GM18870 (cell line): Measurements from ENCODE around the gene COL27A1.
"Not testable (repeated sequence)": the region's sequence is repeated elsewhere in the genome, so short reads cannot be mapped to it uniquely, and the experiment has no call there.

Source experiments
- ATAC-seq: cut with Tn5 transposase; IDR thresholded peaks from one replicate; pipeline ENCODE4 v1.9.1; 2021; ENCODE audit warnings: moderate library complexity; ENCODE audit not compliant: unreplicated experiment

COL27A1 gene

DNA sequence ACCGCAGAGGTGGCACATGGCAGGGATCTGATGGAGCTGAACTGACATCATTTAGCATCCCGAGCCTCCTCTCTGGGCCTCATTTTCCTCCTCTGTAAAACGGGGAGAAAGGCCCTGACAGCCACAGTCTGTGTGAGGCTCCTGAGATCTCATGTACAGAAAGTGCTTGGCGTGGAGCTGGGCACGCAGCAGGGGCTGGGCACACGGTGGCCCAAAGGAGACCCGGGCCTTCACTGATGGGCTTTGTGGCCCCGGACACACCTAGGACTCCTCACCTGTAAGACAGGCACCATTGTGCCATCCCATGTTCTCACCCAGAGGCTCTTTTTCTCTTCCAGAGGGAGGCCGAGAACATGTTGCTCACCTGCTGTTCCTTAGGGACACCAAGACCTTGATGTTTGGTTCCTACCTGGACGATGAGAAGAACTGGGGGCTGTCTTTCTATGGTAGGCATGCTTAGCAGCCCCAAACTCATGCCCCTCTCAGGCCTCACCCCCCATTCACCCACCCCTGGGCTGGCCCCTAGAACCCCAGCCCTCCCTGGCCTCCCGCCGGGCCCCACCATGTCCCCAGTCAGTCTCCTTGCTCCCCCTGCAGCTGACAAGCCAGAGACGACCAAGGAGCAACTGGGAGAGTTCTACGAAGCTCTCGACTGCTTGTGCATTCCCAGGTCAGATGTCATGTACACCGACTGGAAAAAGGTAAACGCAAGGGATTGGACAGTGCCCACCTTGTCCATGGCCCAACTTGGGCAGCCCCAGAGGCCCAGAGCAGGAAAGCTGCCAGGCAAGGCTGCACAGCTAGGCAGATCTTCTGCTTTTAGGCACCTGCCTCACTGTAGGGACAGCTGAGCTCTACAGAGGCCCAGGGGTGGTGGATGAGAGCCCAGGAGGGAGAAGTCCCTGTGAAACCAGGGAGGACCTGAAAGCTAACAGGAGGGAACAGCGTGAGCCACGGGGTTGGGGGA, 176.2 kb downstream of the COL27A1 start:
- ATAC-seq, result not testable (repeated sequence)

DNA sequence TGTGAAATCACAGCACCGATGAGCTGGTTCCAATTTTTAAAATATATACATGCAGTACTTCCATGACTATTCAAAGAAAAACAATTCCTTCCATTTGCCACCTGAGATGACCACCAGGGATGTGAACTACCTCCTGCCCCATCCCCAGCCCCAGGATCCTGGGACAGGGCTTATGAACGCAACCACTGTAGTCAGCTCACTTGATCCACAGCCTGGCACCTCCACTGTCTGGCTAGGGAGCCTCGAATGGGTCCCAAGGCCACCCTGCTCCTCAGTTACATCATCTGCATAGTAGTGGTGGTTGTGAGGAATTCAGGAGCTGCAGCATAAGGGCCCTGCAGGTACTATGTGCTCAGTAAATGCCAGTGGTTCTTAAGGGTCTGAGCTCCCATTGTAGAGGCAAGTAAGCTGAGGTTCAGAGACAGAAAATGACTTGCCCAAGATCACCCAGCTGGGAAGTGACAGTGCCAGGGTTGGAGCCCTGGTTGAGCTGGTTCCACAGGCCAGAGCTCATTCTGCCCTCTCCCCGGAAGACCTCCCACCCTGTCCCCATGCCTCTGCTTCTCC, 177.2 kb downstream of the COL27A1 start:
- not testable (repeated sequence) for ATAC-seq

DNA sequence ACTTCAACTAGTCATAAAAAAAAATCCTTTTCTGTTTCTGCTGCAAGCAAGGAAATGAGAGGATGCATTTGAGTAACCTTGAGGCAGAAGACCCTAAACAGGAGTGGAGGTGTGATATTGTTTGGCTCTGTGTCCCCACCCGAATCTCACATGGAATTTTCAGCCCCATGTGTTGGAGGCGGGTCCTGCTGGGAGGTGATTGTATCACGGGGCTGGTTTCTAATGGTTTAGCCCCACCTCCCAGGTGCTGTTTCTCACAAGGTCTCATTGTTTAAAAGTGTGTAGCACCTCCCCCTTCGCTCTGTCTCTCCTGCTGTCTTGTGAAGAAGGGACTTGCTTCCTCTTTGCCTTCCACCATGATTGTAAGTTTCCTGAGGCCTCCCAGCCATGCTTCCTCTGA, 178.4 kb downstream of the COL27A1 start:
- ATAC-seq, result not testable (repeated sequence)

DNA sequence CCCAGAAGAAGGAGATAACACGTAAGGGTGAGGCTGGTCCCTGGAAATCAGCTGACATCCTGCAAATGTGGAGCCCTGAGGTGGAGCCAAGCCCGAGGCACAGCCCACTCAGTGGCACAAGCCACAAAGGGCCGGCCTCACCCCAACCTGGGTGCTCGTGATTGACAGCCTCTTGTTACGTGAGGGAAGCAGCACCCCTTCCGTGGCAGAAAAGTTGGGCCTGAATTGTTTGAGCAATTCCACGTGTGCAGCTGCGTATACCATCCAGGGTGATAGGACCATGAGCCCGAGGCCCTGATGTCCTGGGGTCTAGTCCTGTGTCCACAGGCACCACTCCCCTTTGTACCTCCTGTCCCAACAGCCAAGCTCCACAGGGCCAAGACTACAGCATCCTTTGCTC, 179.2 kb downstream of the COL27A1 start:
- no peak for ATAC-seq

DNA sequence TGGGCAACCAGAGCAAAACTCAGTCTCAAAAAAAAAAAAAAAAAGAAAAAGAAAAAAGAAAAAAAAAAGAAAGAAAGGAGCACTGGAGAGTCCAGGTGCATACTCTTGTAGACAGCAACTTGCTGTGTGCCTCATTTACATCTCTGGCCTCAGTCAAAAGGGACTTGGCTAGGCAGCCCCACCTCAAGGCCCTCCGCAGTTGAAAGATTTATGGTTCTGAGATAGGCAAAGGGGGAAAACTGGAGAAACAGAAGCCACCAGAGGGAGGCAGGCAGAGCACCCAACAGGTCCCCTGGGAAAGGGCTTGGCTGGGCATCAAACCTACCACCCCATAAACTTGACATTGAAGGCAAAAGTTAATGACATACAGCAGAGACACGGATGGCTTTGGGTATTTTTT, 180.4 kb downstream of the COL27A1 start:
- ATAC-seq, result no peak

DNA sequence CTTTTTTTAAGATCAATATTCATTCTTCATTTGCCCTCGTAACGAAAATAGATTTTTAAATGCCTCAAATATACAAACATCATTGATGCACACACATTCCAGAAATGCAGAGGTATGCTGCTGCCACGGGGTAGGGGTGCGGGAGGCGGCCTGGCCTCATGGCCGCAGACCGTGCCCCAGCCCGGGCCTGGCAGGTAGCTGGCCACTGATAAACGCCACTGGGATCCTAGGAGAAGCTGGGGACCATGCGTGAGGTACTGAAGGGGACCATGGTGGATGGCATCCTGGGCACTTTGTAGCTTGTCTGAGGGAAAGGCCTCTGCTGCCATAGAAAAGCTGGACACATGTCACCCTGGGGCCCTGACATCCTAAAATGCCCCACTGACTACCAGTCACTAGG, 180.8 kb downstream of the COL27A1 start:
- no peak for ATAC-seq

DNA sequence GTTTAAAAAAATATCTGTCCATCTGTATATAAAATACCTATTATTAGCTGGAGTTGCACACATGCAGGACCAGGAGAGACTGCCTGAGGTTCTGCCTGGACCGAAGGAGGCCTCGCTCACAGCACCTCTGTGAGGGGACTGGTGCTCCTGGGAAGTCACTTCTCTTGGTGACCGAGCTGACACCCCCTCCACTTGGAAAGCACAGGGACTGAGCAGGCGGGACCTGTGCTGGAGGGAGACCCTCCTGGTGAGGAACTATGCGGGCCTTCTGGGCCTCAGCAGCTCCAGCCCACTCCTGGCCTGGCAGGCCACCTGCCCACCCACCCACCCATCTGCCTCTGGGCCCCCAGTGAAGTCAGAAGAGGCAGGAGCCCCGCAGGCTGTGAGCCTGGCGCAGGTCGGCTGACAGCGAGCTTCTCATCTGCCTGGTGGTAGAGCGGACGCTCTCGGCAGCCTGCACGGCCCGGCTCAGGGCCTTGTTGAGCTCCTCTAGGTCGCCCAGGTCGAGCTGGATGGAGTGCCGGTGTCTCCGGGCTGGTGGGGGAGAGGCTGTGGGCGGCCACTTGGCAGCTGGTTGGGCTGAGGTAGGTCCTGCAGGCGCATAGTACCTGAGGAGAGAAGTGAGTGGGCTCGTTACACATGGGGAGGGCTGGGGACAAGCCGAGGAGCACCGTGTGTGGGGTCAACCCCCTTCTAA, 181.5 kb downstream of the COL27A1 start:
- ATAC-seq, result no peak

DNA sequence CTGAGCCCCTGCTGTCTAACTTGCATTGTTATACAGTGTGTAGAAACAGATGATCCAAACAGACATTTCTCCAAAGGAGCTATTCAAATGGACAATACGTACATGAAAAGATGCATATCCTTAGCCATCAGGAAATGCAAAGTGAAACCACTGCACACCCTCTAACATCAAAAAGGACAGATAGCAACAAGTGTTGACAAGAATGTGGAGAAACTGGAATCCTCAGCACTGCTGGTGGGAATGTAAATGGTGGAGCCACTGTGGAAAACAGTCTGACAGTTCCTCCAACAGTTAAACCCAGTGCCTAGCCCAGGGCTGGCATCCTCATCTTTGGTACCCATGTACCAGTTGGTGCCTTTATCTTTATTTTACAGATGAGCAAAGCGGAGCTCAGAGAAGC, 182.8 kb downstream of the COL27A1 start:
- ATAC-seq, result no peak

DNA sequence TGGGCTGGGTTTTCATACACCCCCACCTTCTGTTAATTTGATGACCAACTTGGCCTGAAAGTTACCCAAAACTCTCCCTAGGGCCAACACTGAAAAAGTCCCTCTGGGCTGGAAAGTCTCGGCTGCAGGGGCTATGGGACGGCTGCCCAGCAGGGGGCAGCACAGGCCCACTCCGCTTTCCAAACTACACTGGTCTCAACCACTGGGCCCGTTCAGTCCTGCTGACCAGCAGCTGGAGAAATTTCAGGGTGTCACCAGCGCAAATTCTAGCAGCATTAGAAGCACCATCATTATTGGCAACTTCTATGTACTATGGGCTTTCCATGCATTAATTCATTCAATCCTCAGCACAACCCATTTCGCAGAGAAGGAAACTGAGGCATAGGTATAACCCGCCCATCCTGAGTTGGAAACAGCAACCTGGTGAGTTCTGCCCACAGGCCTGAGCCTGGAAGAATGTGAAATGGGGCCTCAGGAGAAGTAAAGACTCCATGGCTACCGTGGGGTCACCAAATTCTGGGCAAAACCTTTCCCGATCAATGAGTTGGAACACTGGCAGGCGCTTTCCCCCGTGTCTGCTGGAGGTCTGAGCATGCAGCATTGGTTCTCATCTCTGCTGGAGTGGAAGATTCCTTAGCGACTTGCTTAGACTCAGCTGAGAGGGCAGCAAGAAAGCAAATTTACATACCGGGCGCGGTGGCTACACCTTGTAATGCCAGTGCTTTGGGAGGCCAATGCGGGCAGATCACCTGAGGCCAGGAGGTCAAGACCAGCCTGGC, 184.0 kb downstream of the COL27A1 start:
- ATAC-seq, result no peak

DNA sequence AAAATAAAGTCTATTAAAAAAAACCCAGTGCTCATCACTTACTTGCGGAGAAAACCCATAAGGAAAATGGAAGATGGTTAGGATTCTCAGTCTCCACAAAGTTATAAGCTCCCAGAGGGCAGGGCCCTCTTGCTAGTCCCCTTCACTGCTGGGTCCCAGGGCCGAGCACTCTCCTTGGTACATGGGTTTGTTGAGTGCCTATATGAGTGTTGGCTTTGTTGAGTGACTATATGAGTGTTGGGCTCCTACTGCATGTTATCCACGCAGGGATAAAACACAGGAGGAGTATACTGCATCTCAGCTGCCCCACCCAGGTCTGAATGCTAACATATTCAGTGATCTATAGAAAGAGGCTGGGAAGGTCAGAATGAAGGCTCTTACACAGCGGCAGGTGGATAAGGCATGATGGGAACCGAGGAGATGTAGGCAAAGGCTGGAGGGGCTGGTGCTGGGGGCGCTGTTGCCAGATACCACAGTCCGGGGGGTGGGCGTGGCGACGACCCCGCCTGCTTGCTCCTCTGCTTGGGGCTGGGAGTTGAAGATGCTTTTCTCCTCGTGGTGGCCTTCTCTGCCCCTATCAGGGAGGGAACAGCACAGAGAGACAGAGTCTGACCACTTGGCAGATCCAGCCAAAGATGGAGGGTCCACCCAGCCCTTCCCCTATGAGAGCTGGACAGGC, 186.0 kb downstream of the COL27A1 start:
- no peak for ATAC-seq

DNA sequence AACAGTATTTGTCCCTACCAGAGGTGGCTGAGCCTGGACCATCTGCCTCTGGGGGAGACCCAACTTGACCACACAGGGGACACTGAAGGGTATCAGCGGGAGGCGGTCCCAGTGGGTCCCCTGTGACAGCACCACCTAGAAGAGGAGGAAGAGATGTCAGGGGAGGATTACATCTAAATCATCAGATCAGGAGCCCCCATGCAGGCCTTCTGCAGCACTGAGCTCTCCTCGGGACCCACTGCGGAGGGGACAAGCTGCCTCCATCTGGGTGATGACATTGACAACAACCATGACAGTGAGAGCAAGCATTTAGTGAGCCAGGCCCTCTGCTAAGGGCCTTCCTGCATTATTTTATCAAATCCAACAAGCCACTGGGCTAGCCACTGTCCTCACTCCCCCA, 186.7 kb downstream of the COL27A1 start:
- ATAC-seq, result no peak

DNA sequence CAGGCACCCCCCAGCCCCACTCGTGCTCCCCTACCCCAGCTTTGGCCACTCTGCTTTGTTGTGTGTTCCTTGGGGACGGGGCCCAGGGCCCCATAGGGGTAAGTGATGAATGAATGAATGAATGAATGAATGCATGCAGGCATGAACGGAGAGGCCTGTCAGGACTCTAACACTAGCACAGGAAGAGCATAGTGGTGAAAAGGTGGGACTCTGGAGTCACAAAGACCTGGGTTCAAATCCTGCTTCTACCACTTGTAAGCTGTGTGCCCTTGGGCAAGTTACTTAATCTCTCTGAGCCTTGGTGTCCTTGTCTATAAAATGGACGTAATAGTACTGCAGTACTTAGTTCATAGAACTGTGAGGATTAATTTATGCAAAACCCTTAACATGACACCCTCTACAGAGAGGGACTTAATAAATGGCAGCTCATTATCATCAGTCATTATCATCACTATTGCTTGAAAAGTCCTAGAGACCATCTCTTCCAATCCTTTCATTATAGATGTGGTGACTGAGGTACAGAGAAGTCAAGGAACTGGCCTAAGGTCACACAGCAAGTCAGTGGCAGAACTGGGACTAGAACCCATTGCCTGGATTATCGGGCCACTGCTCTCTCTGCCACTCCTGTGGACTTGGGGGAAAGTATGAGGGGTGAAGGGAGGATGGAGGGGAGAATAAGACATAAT, 187.6 kb downstream of the COL27A1 start:
- no peak for ATAC-seq

DNA sequence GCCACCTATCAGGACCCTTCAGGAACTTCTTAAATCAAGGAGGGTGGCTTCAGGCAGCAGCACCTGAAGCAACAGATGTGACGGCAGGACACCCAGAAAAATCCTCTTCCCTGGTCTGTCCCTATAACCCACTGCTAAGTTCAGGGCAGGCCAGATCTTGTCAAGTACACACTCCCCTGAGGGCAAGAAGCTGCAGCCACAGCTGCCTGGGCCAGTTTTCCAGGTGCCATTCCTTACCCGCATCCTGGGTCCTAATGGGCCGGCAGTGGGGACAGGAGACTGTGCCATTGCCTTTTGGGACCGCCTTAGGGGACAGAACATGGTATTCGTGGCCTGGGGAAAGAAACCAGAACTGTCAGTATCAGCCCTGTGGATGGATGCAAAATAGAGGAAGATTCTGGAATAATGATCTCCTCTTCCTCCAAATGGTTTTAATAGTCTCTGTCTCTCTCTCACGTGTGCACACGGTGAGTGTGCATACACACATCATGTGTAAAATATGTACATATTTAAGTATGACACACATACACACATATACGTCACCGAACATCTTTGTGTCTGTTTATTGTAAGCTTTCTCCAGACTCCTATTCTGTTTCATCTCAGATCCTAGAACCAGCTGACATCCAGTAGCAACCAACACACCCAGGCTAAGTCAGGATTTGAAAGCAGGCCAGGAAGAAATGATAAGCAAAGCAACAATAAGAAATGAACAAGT, 188.3 kb downstream of the COL27A1 start:
- no peak for ATAC-seq

DNA sequence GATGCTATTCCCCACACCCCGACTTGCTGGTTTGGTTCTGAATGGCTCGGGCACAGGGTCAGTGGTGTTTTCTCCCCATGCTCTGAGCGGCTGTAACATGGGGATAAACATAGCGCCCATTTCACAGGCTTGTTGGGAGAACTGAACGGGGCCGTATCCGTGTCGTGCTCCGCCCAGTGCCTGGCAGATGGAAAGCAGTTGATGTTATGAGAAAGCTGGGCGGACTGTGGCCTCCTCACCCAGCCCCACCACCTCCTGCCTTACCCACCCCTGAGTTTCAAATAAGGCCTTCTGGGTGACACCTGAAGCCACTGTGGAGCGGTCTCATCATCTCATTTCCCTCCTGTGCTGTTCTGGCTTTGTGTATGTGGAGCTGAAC, 188.8 kb downstream of the COL27A1 start:
- no peak for ATAC-seq

DNA sequence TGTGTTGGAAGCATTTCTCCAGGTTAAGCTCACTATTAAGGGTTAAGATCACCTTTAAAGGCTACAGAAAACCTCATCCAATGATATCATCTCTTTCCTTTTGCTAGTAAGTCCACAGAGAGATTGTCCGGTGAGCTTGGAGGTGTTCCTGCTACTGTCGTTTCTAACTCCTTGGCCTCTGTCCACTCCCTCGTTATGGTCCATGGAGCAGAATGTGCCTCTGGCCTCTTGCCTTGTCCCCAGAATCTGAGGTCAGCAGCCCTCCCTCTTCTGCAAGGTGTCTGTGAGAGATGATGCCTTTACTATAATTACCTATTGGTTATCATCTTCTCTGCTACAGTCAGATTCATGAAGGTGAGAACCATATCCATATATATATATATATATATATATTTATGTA, 189.4 kb downstream of the COL27A1 start:
- no peak for ATAC-seq

DNA sequence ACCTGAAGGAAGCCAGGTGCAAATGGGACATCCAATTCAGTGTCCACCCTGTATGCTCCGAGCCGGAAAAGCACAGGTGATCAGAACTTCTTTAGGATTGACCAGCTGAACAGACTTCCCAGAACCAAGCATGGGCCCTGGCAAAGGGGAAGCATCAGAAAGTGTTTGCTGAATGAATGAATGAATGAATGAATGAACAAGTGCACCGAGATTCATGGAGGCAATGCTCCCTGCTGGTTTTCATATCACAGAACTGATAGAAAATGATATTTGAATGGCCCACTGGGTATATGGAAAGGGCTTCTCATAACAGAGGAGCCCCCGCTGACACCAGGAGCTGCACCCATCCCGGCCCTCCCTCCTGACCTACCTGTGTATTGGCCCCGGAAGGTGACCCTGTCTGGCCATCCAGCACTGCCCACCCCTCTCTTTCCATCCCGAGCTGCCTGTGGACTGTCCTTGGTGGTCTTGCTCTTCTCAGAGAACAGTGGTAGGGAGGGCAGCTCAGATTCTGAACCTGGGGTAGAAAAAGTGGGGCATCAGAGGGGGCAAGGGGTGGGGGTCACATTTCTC, 190.2 kb downstream of the COL27A1 start:
- ATAC-seq, result no peak

DNA sequence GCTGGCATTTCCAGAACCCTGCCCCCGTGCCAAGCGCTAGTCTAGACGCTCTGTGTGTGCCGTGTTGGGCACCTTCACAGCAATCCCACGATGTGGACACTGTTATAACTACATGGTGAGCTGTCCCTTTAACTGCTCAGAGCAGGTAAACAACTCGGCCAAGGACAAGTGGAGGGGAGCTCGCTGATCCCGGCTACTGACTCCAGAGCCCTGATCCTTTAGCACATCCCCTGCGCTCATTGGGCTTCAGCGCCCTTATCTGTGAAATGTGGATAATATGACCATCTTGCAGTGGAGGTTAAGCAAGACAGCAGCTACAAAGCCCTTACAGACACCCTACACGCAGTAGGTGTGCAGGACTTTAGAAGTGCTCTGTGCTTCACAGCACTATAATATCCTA, 190.8 kb downstream of the COL27A1 start:
- no peak for ATAC-seq

DNA sequence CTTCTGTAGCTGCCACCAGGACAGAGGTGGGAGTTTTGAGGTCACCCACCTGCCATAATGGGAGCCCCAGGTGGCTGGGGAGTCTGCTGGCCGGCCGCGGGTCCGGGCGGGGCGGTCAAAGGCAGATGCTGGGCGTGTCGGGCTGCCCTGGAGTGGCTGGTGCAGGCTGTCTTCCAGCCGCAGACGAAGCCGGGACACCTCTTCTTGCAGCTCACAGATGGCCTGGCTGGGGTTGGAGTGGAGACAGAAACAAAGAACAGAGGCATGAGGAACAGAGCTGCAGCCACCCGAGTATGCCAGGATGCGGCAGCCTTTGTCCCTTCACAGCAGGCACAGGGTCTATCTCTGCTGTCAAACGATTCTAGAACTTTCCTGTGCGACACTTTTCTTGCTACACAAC, 192.3 kb downstream of the COL27A1 start:
- ATAC-seq, result no peak
